ENCODE results near the gene PAX6.

Gene PAX6

DNA sequence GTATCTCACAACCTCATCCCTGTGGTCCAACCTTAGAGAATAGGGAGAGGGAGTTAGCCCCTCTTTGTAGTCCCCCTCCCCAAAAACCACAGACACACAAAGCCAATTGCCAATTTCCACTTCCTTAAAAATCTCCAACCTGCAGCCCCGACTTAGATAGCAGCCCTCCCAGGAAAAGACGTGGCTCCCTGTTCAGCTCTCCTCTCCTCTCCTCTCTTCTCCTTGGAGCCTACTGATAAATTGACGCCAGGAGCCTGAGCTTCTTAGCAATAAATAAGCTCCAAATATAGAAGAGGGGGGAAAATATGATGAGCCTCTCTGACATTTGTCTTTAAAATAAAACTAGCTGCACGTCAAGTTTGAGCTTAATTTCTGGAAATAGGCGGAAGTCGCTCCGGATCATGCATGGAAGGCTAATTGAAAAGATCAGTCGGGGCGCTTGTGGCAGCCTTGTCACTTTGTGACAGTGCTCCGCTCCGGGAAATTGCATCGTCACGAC is 7.3 kb downstream of the PAX6 start:
- peaks cover 5 to 100% of the 10 kb centered on the region in 2 donors for H3K27me3 ChIP-seq
- H3K9me3 ChIP-seq: no peaks in the 10 kb centered on the region
- H3K4me1 ChIP-seq: peaks cover 0 to 37% (median 30%) of the 10 kb centered on the region in 4 donors
- no peaks in the 10 kb centered on the region for H3K36me3 ChIP-seq
- TF ChIP-seq, protein P1, sequence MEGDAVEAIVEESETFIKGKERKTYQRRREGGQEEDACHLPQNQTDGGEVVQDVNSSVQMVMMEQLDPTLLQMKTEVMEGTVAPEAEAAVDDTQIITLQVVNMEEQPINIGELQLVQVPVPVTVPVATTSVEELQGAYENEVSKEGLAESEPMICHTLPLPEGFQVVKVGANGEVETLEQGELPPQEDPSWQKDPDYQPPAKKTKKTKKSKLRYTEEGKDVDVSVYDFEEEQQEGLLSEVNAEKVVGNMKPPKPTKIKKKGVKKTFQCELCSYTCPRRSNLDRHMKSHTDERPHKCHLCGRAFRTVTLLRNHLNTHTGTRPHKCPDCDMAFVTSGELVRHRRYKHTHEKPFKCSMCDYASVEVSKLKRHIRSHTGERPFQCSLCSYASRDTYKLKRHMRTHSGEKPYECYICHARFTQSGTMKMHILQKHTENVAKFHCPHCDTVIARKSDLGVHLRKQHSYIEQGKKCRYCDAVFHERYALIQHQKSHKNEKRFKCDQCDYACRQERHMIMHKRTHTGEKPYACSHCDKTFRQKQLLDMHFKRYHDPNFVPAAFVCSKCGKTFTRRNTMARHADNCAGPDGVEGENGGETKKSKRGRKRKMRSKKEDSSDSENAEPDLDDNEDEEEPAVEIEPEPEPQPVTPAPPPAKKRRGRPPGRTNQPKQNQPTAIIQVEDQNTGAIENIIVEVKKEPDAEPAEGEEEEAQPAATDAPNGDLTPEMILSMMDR (IDR thresholded peaks at IDR 0.05): no peak
- no peak for DNase-seq
- no peak overlapping the region for H3K4me3 ChIP-seq
- H3K27ac ChIP-seq: no peak overlapping the region
- intact Hi-C loops (cut with DNase I; ENCODE audit: low total_unique reads): no loop called here

DNA sequence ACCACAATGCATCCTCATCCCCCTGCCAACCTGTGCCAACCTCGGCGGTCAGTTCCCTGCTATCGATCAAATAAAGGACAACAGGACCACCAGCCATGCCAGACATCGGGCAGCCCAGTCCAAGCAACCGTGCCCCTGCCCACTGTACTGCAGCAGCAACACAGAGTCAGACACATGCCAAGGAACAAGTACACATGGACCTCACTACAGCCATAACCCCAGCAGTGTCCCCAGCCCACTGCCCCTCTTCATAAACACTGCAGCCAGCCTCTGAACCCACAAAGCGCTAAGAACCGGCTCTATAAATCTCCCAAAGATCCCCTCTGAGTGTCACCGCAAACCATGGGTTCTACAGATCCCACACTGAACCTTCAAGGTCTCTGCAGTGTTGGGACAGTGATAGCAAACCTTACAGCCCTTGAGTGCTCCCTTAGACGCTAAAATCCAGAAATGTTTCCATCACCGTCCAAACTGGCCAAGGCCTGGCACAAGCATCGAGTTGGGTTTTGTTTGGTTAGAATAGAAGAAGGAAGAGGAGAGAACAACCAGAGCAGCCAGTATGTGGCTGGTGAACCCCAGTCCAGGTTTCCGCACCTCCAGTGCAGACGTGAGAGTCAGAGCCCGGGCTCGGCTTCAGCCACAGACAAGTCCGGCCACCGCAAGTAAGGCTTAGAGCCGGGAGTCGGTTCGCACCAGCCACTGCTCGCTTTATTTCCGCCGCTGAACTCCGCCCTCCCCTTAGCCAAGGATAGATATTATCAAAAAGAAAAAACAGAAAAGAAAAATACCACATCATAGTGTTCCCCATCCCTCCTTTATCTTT is 7.9 kb downstream of the PAX6 start:
- peaks cover 0 to 42% (median 36%) of the 10 kb centered on the region in 4 donors for H3K4me1 ChIP-seq
- TF ChIP-seq, protein P1 (IDR thresholded peaks at IDR 0.05): no peak
- H3K9me3 ChIP-seq: no peaks in the 10 kb centered on the region
- no peaks in the 10 kb centered on the region for H3K36me3 ChIP-seq
- no peak overlapping the region for H3K4me3 ChIP-seq
- no peak overlapping the region for H3K27ac ChIP-seq
- DNase-seq: no peak
- intact Hi-C loops (cut with DNase I; ENCODE audit: low total_unique reads): no loop called here
- H3K27me3 ChIP-seq: peaks cover 8 to 100% of the 10 kb centered on the region in 2 donors

DNA sequence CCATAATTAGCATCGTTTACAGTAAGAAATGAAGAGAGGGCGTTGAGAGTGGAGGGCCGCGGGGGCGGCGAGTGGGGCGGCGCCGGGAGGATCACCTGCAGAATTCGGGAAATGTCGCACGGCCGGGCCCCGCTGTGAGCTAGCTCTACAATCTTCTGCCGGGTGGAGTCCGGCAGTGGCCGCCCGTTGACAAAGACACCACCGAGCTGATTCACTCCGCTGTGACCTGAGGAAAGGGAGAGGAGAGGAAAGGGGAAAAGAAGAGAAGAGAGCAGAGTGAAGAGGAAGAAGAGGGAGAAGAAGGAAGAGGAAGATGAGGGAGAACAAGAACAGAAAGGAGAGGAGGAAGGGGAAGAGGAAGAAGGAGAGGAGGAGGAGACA is 8.5 kb downstream of the PAX6 start:
- Histone ChIP-seq H3K36me3 (no peaks in the 10 kb centered on the region), H3K9me3 (no peaks in the 10 kb centered on the region), H3K4me1 (peaks cover 0 to 48% (median 38%) of the 10 kb centered on the region in 4 donors), H3K27me3 (peaks cover 8 to 100% of the 10 kb centered on the region in 2 donors), H3K4me3 (no peak overlapping the region), H3K27ac (no peak overlapping the region)
- no peak for DNase-seq
- TF ChIP-seq, protein P1 (IDR thresholded peaks at IDR 0.05): no peak
- intact Hi-C loops (cut with DNase I; ENCODE audit: low total_unique reads): no loop called here

DNA sequence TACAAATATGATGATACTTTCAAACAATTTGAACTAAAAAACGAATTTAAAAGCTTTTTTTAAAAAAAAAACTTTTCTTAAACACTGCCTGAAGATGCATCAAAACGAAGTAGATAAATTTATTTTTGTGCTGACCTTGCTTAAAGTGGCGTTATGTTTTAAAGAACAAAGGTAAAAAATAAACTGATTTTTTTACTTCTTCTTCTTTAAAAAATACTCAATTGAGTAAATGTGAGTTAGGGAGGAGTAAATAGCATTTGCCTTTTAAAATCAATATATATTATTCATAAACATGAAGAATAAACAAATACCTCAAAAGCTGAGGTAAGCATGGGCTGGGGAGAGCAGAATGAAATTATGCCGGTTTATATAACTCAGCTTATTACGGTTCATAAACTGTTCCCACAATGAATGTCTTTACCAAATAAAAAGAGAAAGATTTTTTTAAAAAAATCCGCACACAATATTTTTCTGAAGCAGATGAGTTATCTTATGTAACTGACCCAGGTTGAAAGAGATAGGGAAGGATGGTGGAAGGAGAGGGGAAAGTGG is 9.0 kb downstream of the PAX6 start:
- Histone ChIP-seq H3K4me1 (peaks cover 0 to 49% (median 38%) of the 10 kb centered on the region in 4 donors), H3K27ac (no peak overlapping the region), H3K4me3 (no peak overlapping the region), H3K27me3 (peaks cover 8 to 96% of the 10 kb centered on the region in 2 donors), H3K9me3 (no peaks in the 10 kb centered on the region), H3K36me3 (no peaks in the 10 kb centered on the region)
- no peak for DNase-seq
- TF ChIP-seq, protein P1 (IDR thresholded peaks at IDR 0.05): no peak
- intact Hi-C loops (cut with DNase I; ENCODE audit: low total_unique reads): no loop called here

DNA sequence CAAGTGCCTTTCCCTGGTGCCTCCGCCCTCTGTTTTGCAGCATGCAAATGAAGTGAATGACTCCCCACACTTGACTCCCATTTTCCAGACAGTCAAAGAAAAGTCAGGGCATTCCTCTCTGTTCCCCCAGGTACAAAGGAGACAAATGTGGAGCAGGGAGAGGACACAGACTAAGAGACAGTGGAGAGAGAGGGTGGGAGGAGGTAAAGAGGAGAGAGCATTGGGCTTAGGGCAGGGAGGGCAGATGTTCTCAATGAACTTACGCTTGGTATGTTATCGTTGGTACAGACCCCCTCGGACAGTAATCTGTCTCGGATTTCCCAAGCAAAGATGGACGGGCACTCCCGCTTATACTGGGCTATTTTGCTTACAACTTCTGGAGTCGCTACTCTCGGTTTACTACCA is 9.8 kb downstream of the PAX6 start:
- intact Hi-C loops (cut with DNase I; ENCODE audit: low total_unique reads): no loop called here
- no peaks in the 10 kb centered on the region for H3K36me3 ChIP-seq
- peaks cover 0 to 47% (median 38%) of the 10 kb centered on the region in 4 donors for H3K4me1 ChIP-seq
- H3K4me3 ChIP-seq: no peak overlapping the region
- H3K27ac ChIP-seq: no peak overlapping the region
- peaks cover 8 to 93% of the 10 kb centered on the region in 2 donors for H3K27me3 ChIP-seq
- DNase-seq: no peak
- TF ChIP-seq, protein P1 (IDR thresholded peaks at IDR 0.05): no peak
- no peaks in the 10 kb centered on the region for H3K9me3 ChIP-seq
